ENCODE data around the gene RXRG.

RXRG gene

GRCh38 chr1:165409657-165410358 lies 35.1 kb downstream of the RXRG start:
- no peak for DNase-seq (ENCODE audit: low read depth, low spot score)

- DNase-seq (ENCODE audit: low read depth, low spot score), result no peak
Measured at GRCh38 chr1:165408518-165408917, 36.4 kb downstream of the RXRG start.

- DNase-seq (ENCODE audit: low read depth, low spot score), result no peak
Measured at GRCh38 chr1:165407398-165407797, 37.5 kb downstream of the RXRG start.

GRCh38 chr1:165403835-165404482 lies 41.0 kb downstream of the RXRG start:
- DNase-seq (ENCODE audit: low read depth, low spot score), result no peak

GRCh38 chr1:165402517-165403111 lies 42.3 kb downstream of the RXRG start:
- DNase-seq (ENCODE audit: low read depth, low spot score), result no peak

GRCh38 chr1:165397944-165398343 lies 47.0 kb downstream of the RXRG start:
- DNase-seq (ENCODE audit: low read depth, low spot score), result no peak

- DNase-seq (ENCODE audit: low read depth, low spot score), result no peak
Measured at GRCh38 chr1:165395901-165396300, 49.0 kb downstream of the RXRG start.

- DNase-seq (ENCODE audit: low read depth, low spot score), result no peak
Measured at GRCh38 chr1:165395478-165395877, 49.4 kb downstream of the RXRG start.

- peak; percentile 63 for DNase-seq (ENCODE audit: low read depth, low spot score)
Measured at GRCh38 chr1:165392634-165393571, 52.0 kb downstream of the RXRG start.

GRCh38 chr1:165389609-165390008 lies 55.3 kb downstream of the RXRG start:
- DNase-seq (ENCODE audit: low read depth, low spot score), result no peak

- no peak for DNase-seq (ENCODE audit: low read depth, low spot score)
Measured at GRCh38 chr1:165387961-165388360, 57.0 kb downstream of the RXRG start.

- DNase-seq (ENCODE audit: low read depth, low spot score), result no peak
Measured at GRCh38 chr1:165387505-165387904, 57.4 kb downstream of the RXRG start.

GRCh38 chr1:165383599-165384405 lies 61.1 kb downstream of the RXRG start:
- no peak for DNase-seq (ENCODE audit: low read depth, low spot score)

- no peak for DNase-seq (ENCODE audit: low read depth, low spot score)
Measured at GRCh38 chr1:165383067-165383466, 61.9 kb downstream of the RXRG start.

- no peak for DNase-seq (ENCODE audit: low read depth, low spot score)
Measured at GRCh38 chr1:165381745-165382505, 63.0 kb downstream of the RXRG start.

- no peak for DNase-seq (ENCODE audit: low read depth, low spot score)
Measured at GRCh38 chr1:165376811-165377311, 68.1 kb downstream of the RXRG start.

GRCh38 chr1:165376041-165376810 lies 68.7 kb downstream of the RXRG start:
- no peak for DNase-seq (ENCODE audit: low read depth, low spot score)

GRCh38 chr1:165375623-165376022 lies 69.3 kb downstream of the RXRG start:
- no peak for DNase-seq (ENCODE audit: low read depth, low spot score)

- no peak for DNase-seq (ENCODE audit: low read depth, low spot score)
Measured at GRCh38 chr1:165371588-165372225, 73.2 kb downstream of the RXRG start.

Data from activated naive CD8-positive, alpha-beta T cell treated with anti-CD3 and anti-CD28 coated beads, Interleukin-2, amount 50 U/mL, for 16 hours (primary cell).